Measurements from ENCODE around the gene ANKIB1. TPM values are rescaled to one million over a fixed set of nuclear protein-coding genes. Genes with fewer than 3 reads are reported as not detected.

Gene ANKIB1
- total RNA-seq, 1 experiment from 2014 or later: 49.6 TPM

GRCh38 chr7:92282221-92282814 lies 36.5 kb downstream of the ANKIB1 start:
- no peak for DNase-seq
- BruUV-seq (replicated peaks): no TSS peak
- no peaks in the 10 kb centered on the region for H3K9me3 Mint-ChIP-seq (ENCODE audit: low read depth, unreplicated experiment)
- intact Hi-C loops (cut with micrococcal nuclease; ENCODE audit: unreplicated experiment): no loop called here
- H3K27me3 Mint-ChIP-seq (ENCODE audit: unreplicated experiment): no peaks in the 10 kb centered on the region
- H3K4me3 Mint-ChIP-seq (ENCODE audit: low read depth, unreplicated experiment): no peak overlapping the region
- H3K27ac Mint-ChIP-seq (ENCODE audit: unreplicated experiment): no peak overlapping the region
- H3K4me1 Mint-ChIP-seq (ENCODE audit: low read depth, unreplicated experiment): no peaks in the 10 kb centered on the region
- no peaks in the 10 kb centered on the region for H3K36me3 Mint-ChIP-seq (ENCODE audit: insufficient read depth, unreplicated experiment)
- CTCF ChIA-PET: no interaction called here
- TF ChIP-seq, protein P1, sequence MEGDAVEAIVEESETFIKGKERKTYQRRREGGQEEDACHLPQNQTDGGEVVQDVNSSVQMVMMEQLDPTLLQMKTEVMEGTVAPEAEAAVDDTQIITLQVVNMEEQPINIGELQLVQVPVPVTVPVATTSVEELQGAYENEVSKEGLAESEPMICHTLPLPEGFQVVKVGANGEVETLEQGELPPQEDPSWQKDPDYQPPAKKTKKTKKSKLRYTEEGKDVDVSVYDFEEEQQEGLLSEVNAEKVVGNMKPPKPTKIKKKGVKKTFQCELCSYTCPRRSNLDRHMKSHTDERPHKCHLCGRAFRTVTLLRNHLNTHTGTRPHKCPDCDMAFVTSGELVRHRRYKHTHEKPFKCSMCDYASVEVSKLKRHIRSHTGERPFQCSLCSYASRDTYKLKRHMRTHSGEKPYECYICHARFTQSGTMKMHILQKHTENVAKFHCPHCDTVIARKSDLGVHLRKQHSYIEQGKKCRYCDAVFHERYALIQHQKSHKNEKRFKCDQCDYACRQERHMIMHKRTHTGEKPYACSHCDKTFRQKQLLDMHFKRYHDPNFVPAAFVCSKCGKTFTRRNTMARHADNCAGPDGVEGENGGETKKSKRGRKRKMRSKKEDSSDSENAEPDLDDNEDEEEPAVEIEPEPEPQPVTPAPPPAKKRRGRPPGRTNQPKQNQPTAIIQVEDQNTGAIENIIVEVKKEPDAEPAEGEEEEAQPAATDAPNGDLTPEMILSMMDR (IDR thresholded peaks at IDR 0.05; ENCODE audit: unreplicated experiment): no peak

- Mint-ChIP-seq H3K4me1 (ENCODE audit: low read depth, unreplicated experiment) (no peaks in the 10 kb centered on the region), H3K27me3 (ENCODE audit: unreplicated experiment) (no peaks in the 10 kb centered on the region), H3K27ac (ENCODE audit: unreplicated experiment) (no peak overlapping the region), H3K9me3 (ENCODE audit: low read depth, unreplicated experiment) (no peaks in the 10 kb centered on the region), H3K36me3 (ENCODE audit: insufficient read depth, unreplicated experiment) (no peaks in the 10 kb centered on the region), H3K4me3 (ENCODE audit: low read depth, unreplicated experiment) (no peak overlapping the region)
- TF ChIP-seq, protein P1 (IDR thresholded peaks at IDR 0.05; ENCODE audit: unreplicated experiment): no peak
- DNase-seq: no peak
- intact Hi-C loops (cut with micrococcal nuclease; ENCODE audit: unreplicated experiment): no loop called here
- BruUV-seq (replicated peaks): no TSS peak
- CTCF ChIA-PET: no interaction called here
These were observed 37.2 kb downstream of the ANKIB1 start for GRCh38 chr7:92282930-92283329.

DNA sequence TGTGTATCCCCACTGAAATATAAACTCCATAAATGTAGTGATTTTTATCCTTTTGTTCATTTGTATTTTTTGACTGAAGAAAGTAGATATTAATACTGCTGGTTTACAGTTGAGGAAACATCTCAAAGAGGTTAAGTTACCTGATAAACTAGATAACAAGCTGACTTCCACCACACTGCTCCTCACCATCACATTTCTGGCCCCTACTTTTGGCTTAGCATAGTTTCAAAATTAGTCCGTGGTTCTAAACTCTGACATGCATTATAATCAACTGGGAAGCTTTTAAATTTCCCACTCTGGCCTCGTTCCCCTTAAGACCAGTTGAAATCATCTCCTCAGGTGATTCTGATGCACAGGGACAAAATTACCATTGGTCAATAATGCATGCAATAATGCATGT lies 43.5 kb downstream of the ANKIB1 start:
- H3K4me3 Mint-ChIP-seq (ENCODE audit: low read depth, unreplicated experiment): no peak overlapping the region
- BruUV-seq (replicated peaks): no TSS peak
- H3K27ac Mint-ChIP-seq (ENCODE audit: unreplicated experiment): no peak overlapping the region
- no peak for DNase-seq
- no peaks in the 10 kb centered on the region for H3K27me3 Mint-ChIP-seq (ENCODE audit: unreplicated experiment)
- intact Hi-C loops (cut with micrococcal nuclease; ENCODE audit: unreplicated experiment): no loop called here
- no peaks in the 10 kb centered on the region for H3K9me3 Mint-ChIP-seq (ENCODE audit: low read depth, unreplicated experiment)
- TF ChIP-seq, protein P1 (IDR thresholded peaks at IDR 0.05; ENCODE audit: unreplicated experiment): no peak
- H3K4me1 Mint-ChIP-seq (ENCODE audit: low read depth, unreplicated experiment): peaks cover 12% of the 10 kb centered on the region
- no peaks in the 10 kb centered on the region for H3K36me3 Mint-ChIP-seq (ENCODE audit: insufficient read depth, unreplicated experiment)
- CTCF ChIA-PET: no interaction called here

- Mint-ChIP-seq H3K27ac (ENCODE audit: unreplicated experiment) (no peak overlapping the region), H3K4me1 (ENCODE audit: low read depth, unreplicated experiment) (peaks cover 12% of the 10 kb centered on the region), H3K4me3 (ENCODE audit: low read depth, unreplicated experiment) (no peak overlapping the region), H3K9me3 (ENCODE audit: low read depth, unreplicated experiment) (no peaks in the 10 kb centered on the region), H3K36me3 (ENCODE audit: insufficient read depth, unreplicated experiment) (peaks cover 4% of the 10 kb centered on the region), H3K27me3 (ENCODE audit: unreplicated experiment) (no peaks in the 10 kb centered on the region)
- BruUV-seq (replicated peaks): no TSS peak
- no peak for DNase-seq
- intact Hi-C loops (cut with micrococcal nuclease; ENCODE audit: unreplicated experiment): no loop called here
- CTCF ChIA-PET: no interaction called here
- TF ChIP-seq, protein P1 (IDR thresholded peaks at IDR 0.05; ENCODE audit: unreplicated experiment): no peak
These were observed 47.2 kb downstream of the ANKIB1 start for GRCh38 chr7:92292981-92293380.
